NT2/D1 (cell line): ENCODE measurements around the gene ZNF790.

Experiments used
- SUZ12 ChIP-seq: IDR thresholded peaks from 2 replicates; pipeline ENCODE4 v1.6.1; 2011; ENCODE audit not compliant: insufficient read length, insufficient read depth; ENCODE audit errors: extremely low read depth
- YY1 ChIP-seq: IDR thresholded peaks from 2 replicates; pipeline ENCODE4 v1.6.1; 2011; ENCODE audit not compliant: insufficient read length, insufficient read depth
- ZNF274 ChIP-seq: IDR thresholded peaks from 2 replicates; pipeline ENCODE4 v1.6.1; 2011; ENCODE audit warnings: mild to moderate bottlenecking, low read depth, low read length

DNA sequence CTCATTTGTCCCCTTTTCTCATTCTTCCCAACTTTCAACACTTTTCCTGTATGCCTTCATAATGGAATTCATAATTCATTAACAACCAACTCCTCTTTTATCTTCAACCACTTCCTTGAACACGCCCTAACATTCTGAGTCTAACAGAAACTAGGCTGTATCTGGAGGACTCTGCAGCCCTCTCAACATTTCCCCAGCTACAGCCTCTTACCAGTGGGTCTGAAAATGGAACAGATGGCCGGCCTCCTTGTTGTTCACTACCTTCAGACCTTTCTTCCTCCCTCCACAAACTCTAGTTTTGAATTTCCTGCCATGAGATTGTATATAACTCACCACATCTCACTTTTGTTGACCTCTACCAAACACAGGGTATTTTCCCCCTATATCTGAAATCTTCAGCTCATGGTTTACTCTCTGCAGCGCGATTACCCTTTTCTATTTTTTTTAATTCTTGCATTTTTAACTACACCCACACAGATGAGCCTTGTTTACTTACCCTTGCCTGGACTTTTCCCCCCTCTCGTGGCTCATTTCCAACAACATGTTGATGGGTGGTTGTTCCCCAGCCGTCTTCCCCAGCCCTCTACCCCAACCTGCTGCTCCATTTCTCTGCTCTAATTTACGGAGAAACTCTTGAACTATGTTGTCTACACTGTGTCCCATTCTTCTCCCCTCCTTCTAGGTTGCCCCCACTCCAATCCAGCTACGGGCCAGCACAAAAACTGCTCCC lies 846 bp downstream of the ZNF790 start:
- TF ChIP-seq ZNF274 (no peak), YY1 (no peak), SUZ12 (no peak)
